Transverse colon (tissue), 3 donors: Measurements from ENCODE around the gene ZC3H12C.

Source experiments
- CTCF ChIP-seq, 5 experiments: fragments of 200-600 bp in 3 of 5; fragments of 450-650 bp in 2 of 5; sonication (generic) in 3 of 5; IDR thresholded peaks; 1 replicate in 2 of 5; 2 replicates in 3 of 5; pipeline ENCODE4 v1.5.1; 2016 to 2017; ENCODE audit warnings: antibody characterized with exemption in 5 of 5, inconsistent platforms in 3 of 5, mild to moderate bottlenecking in 2 of 5, moderate library complexity in 1 of 5
- EP300 ChIP-seq: sonication (generic); formaldehyde crosslinking; IDR thresholded peaks from one replicate; pipeline ENCODE4 v1.6.1; 2017; ENCODE audit warnings: antibody characterized with exemption, low read depth
- POLR2A ChIP-seq: fragments of 450-650 bp; IDR thresholded peaks from one replicate; pipeline ENCODE4 v1.6.1; 2016; ENCODE audit warnings: antibody characterized with exemption, mild to moderate bottlenecking, moderate library complexity

- TF ChIP-seq CTCF (IDR thresholded peaks at IDR 0.05) = no peak
- no peak for TF ChIP-seq EP300
- no peak for TF ChIP-seq POLR2A
Measured at GRCh38 chr11:110092111-110092514, 1.1 kb upstream of the ZC3H12C start.
